ENCODE results near the gene MMP13. TPM values are rescaled to one million over a fixed set of nuclear protein-coding genes. Genes with fewer than 3 reads are reported as not detected.

MMP13 gene
- total RNA-seq, 2 experiments from 2014 or later, result not detected

DNA sequence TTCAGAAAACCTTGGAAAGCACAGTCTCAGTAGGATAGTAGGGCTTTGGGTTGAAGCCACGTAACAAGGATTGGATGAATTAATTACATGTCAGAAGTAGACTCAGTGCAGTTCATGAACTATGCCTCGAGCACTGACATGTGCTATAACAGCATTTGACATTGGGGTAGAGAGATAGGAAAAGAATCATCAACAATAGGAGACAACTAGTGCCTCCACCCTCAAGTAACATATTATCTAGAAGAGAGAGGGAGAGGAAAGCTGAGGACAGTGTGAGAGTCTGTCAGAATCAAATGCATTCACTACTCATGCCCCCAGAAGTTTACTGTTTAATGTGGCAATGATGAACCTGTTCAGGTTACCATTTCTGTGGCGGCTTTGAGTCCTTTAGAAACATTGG, 26.4 kb downstream of the MMP13 start:
- no TSS peak for BruUV-seq (replicated peaks)
- H3K27ac ChIP-seq (ENCODE audit: low read depth, low read length, poor library complexity, severe bottlenecking), result no peak overlapping the region
- no peaks in the 10 kb centered on the region for H3K9me3 ChIP-seq (ENCODE audit: low read length)
- POLR2A ChIA-PET, result no interaction called here
- intact Hi-C loops (cut with micrococcal nuclease; ENCODE audit: unreplicated experiment), result no loop called here
- DNase-seq (ENCODE audit: low spot score), result no peak
- H3K4me1 ChIP-seq (ENCODE audit: insufficient read depth, low read length, poor library complexity, severe bottlenecking), result no peaks in the 10 kb centered on the region
- CTCF ChIA-PET (ENCODE audit: unreplicated experiment), result no interaction called here
- no peaks in the 10 kb centered on the region for H4K20me1 ChIP-seq (ENCODE audit: insufficient read depth, low read length)
- H3K79me2 ChIP-seq (ENCODE audit: insufficient read depth, low read depth, low read length), result no peaks in the 10 kb centered on the region
- TF ChIP-seq, protein P1, sequence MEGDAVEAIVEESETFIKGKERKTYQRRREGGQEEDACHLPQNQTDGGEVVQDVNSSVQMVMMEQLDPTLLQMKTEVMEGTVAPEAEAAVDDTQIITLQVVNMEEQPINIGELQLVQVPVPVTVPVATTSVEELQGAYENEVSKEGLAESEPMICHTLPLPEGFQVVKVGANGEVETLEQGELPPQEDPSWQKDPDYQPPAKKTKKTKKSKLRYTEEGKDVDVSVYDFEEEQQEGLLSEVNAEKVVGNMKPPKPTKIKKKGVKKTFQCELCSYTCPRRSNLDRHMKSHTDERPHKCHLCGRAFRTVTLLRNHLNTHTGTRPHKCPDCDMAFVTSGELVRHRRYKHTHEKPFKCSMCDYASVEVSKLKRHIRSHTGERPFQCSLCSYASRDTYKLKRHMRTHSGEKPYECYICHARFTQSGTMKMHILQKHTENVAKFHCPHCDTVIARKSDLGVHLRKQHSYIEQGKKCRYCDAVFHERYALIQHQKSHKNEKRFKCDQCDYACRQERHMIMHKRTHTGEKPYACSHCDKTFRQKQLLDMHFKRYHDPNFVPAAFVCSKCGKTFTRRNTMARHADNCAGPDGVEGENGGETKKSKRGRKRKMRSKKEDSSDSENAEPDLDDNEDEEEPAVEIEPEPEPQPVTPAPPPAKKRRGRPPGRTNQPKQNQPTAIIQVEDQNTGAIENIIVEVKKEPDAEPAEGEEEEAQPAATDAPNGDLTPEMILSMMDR (conservative IDR thresholded peaks at IDR 0.05; ENCODE audit: low read length), result no peak
- no peak for TF ChIP-seq EZH2phosphoT487 (IDR thresholded peaks at IDR 0.05; ENCODE audit: borderline replicate concordance, low read depth, low read length)
- no peak overlapping the region for H2AFZ ChIP-seq (ENCODE audit: low read length)
- no peak overlapping the region for H3K4me3 ChIP-seq (ENCODE audit: low read depth, low read length, poor library complexity, severe bottlenecking)
- no peak overlapping the region for H3K4me2 ChIP-seq (ENCODE audit: low read length)
- H3K36me3 ChIP-seq (ENCODE audit: insufficient read depth, low read length), result no peaks in the 10 kb centered on the region
- no peaks in the 10 kb centered on the region for H3K9me2 ChIP-seq (ENCODE audit: insufficient read depth, low read length)

DNA sequence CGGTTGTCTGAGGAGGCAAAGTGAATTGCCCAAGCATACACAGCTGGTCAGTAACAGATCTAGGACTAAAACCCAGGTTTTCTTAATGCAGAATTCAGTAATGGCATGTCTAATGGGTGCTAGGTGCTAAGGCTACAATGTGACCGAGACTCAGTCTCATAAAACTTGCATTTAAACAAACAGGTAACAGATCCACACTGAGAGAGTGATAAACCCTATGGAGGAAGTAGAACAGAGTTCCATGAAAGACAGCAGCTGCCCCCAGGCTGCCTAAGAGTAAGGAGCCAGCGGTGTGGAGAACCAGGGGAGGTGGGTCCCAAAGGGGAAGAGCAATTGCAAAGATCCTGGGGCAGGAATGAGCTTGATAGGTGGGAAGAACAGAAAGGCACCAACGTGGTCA, 27.3 kb downstream of the MMP13 start:
- no peaks in the 10 kb centered on the region for H3K79me2 ChIP-seq (ENCODE audit: insufficient read depth, low read depth, low read length)
- no TSS peak for BruUV-seq (replicated peaks)
- no peaks in the 10 kb centered on the region for H3K9me2 ChIP-seq (ENCODE audit: insufficient read depth, low read length)
- ChIA-PET POLR2A (no interaction called here), CTCF (ENCODE audit: unreplicated experiment) (no interaction called here)
- no peaks in the 10 kb centered on the region for H3K4me1 ChIP-seq (ENCODE audit: insufficient read depth, low read length, poor library complexity, severe bottlenecking)
- no peak overlapping the region for H2AFZ ChIP-seq (ENCODE audit: low read length)
- no peak for DNase-seq (ENCODE audit: low spot score)
- intact Hi-C loops (cut with micrococcal nuclease; ENCODE audit: unreplicated experiment), result no loop called here
- no peak overlapping the region for H3K4me2 ChIP-seq (ENCODE audit: low read length)
- no peak overlapping the region for H3K27ac ChIP-seq (ENCODE audit: low read depth, low read length, poor library complexity, severe bottlenecking)
- no peaks in the 10 kb centered on the region for H3K9me3 ChIP-seq (ENCODE audit: low read length)
- H3K4me3 ChIP-seq (ENCODE audit: low read depth, low read length, poor library complexity, severe bottlenecking), result no peak overlapping the region
- no peaks in the 10 kb centered on the region for H4K20me1 ChIP-seq (ENCODE audit: insufficient read depth, low read length)
- TF ChIP-seq EZH2phosphoT487 (IDR thresholded peaks at IDR 0.05; ENCODE audit: borderline replicate concordance, low read depth, low read length), result no peak
- TF ChIP-seq, protein P1 (conservative IDR thresholded peaks at IDR 0.05; ENCODE audit: low read length), result no peak
- H3K36me3 ChIP-seq (ENCODE audit: insufficient read depth, low read length), result no peaks in the 10 kb centered on the region

DNA sequence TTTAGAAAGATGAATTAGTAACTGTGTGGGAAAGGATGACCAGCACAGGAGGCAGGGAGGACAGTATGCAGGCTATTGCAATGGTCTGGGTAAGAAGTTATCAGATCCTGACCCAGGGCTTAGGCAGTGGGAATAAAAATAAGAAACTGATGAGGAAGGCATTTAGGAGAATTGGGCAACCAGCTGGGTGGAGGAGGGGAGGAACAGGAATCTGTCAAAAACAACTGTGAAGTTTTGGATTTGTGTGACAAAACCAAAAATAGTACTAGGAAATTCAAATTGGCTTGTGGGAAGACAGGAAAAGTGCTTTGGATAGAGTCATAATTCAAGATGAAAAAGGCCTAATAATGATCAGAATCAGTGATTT, 27.9 kb downstream of the MMP13 start:
- H3K36me3 ChIP-seq (ENCODE audit: insufficient read depth, low read length), result no peaks in the 10 kb centered on the region
- ChIA-PET POLR2A (interaction anchor here (1.7 kb wide), 1 partner anchor 29 kb away, joined by 3 read pairs; no protein-coding TSS in a partner anchor), CTCF (ENCODE audit: unreplicated experiment) (no interaction called here)
- H4K20me1 ChIP-seq (ENCODE audit: insufficient read depth, low read length), result no peaks in the 10 kb centered on the region
- H2AFZ ChIP-seq (ENCODE audit: low read length), result no peak overlapping the region
- no TSS peak for BruUV-seq (replicated peaks)
- no peak overlapping the region for H3K27ac ChIP-seq (ENCODE audit: low read depth, low read length, poor library complexity, severe bottlenecking)
- H3K4me1 ChIP-seq (ENCODE audit: insufficient read depth, low read length, poor library complexity, severe bottlenecking), result no peaks in the 10 kb centered on the region
- H3K9me3 ChIP-seq (ENCODE audit: low read length), result no peaks in the 10 kb centered on the region
- H3K9me2 ChIP-seq (ENCODE audit: insufficient read depth, low read length), result no peaks in the 10 kb centered on the region
- H3K4me3 ChIP-seq (ENCODE audit: low read depth, low read length, poor library complexity, severe bottlenecking), result no peak overlapping the region
- no peak overlapping the region for H3K4me2 ChIP-seq (ENCODE audit: low read length)
- TF ChIP-seq, protein P1 (conservative IDR thresholded peaks at IDR 0.05; ENCODE audit: low read length), result no peak
- no peak for TF ChIP-seq EZH2phosphoT487 (IDR thresholded peaks at IDR 0.05; ENCODE audit: borderline replicate concordance, low read depth, low read length)
- intact Hi-C loops (cut with micrococcal nuclease; ENCODE audit: unreplicated experiment), result no loop called here
- H3K79me2 ChIP-seq (ENCODE audit: insufficient read depth, low read depth, low read length), result no peaks in the 10 kb centered on the region
- no peak for DNase-seq (ENCODE audit: low spot score)

Data from OCI-LY7 (cell line).